Astrocyte (in vitro differentiated cells and primary cell): ENCODE results near the gene SRMS. TPM values are rescaled to one million over a fixed set of nuclear protein-coding genes. Genes with fewer than 3 reads are reported as not detected.

Source experiments
- DNase-seq: peaks from one replicate; pipeline ENCODE4 v3.0.0-alpha.2; 2010; ENCODE audit warnings: low read depth
- FAIRE-seq: peaks from 2 replicates; lab custom pipeline; 2011; peaks lifted over from hg19 to GRCh38; lab: Jason Lieb, UNC
- H2AFZ ChIP-seq: 2 replicates; pipeline ENCODE4 v1.6.0; 2012; ENCODE audit warnings: low read depth, low read length, inconsistent platforms
- H3K27ac ChIP-seq: 2 replicates; pipeline ENCODE4 v1.5.1; 2011; ENCODE audit warnings: low read depth, low read length, inconsistent platforms
- H3K27me3 ChIP-seq: 2 replicates; pipeline ENCODE4 v1.6.0; 2011; ENCODE audit warnings: low read length, inconsistent platforms; ENCODE audit not compliant: insufficient read depth
- H3K36me3 ChIP-seq: 2 replicates; pipeline ENCODE4 v1.5.1; 2011; ENCODE audit warnings: low read length, inconsistent platforms; ENCODE audit not compliant: insufficient read depth
- H3K4me1 ChIP-seq: 2 replicates; pipeline ENCODE4 v1.5.1; 2011; ENCODE audit warnings: low read length, inconsistent platforms; ENCODE audit not compliant: insufficient read depth
- H3K4me2 ChIP-seq: 2 replicates; pipeline ENCODE4 v1.6.0; 2012; ENCODE audit warnings: low read length, inconsistent platforms
- H3K4me3 ChIP-seq: 2 replicates; pipeline ENCODE4 v1.5.1; 2011; ENCODE audit warnings: low read depth, mild to moderate bottlenecking, low read length, inconsistent platforms; ENCODE audit not compliant: insufficient read depth
- H3K79me2 ChIP-seq: 2 replicates; pipeline ENCODE4 v1.6.0; 2012; ENCODE audit warnings: mild to moderate bottlenecking, low read length, inconsistent platforms; ENCODE audit not compliant: insufficient read depth
- H3K9ac ChIP-seq: 2 replicates; pipeline ENCODE4 v1.6.0; 2012; ENCODE audit warnings: mild to moderate bottlenecking, low read length, inconsistent platforms
- H3K9me3 ChIP-seq: 2 replicates; pipeline ENCODE4 v1.5.1; 2012; ENCODE audit warnings: low read depth, mild to moderate bottlenecking, low read length, inconsistent platforms; ENCODE audit not compliant: insufficient read depth
- H4K20me1 ChIP-seq: 2 replicates; pipeline ENCODE4 v1.6.0; 2012; ENCODE audit warnings: low read length, inconsistent platforms; ENCODE audit not compliant: insufficient read depth
- H3K27ac Mint-ChIP-seq: one replicate; pipeline ENCODE4 v1.8.0; 2021; ENCODE audit warnings: mild to moderate bottlenecking, mixed read lengths; ENCODE audit not compliant: unreplicated experiment
- H3K27me3 Mint-ChIP-seq: one replicate; pipeline ENCODE4 v1.8.0; 2021; ENCODE audit warnings: low read depth, mixed read lengths; ENCODE audit not compliant: unreplicated experiment
- H3K36me3 Mint-ChIP-seq: one replicate; pipeline ENCODE4 v1.8.0; 2021; ENCODE audit warnings: low read depth, mixed read lengths; ENCODE audit not compliant: unreplicated experiment
- H3K4me1 Mint-ChIP-seq: one replicate; pipeline ENCODE4 v1.8.0; 2021; ENCODE audit warnings: low read depth, mixed read lengths; ENCODE audit not compliant: unreplicated experiment
- H3K4me3 Mint-ChIP-seq: one replicate; pipeline ENCODE4 v1.8.0; 2021; ENCODE audit warnings: mild to moderate bottlenecking, moderate library complexity, mixed read lengths; ENCODE audit not compliant: unreplicated experiment
- H3K9me3 Mint-ChIP-seq: one replicate; pipeline ENCODE4 v1.8.0; 2021; ENCODE audit warnings: mild to moderate bottlenecking, mixed read lengths; ENCODE audit not compliant: unreplicated experiment
- CTCF ChIP-seq: IDR thresholded peaks from 2 replicates; pipeline ENCODE4 v1.5.1; 2011; ENCODE audit warnings: low read depth, mild to moderate bottlenecking, inconsistent platforms, low read length, moderate library complexity; ENCODE audit not compliant: insufficient read depth
- EZH2 ChIP-seq: IDR thresholded peaks from 2 replicates; pipeline ENCODE4 v1.6.1; 2012; ENCODE audit warnings: mild to moderate bottlenecking, low read length, inconsistent platforms; ENCODE audit not compliant: insufficient read depth
- total RNA-seq: library from RNA; stranded (reverse); gene quantifications from 2 replicates; pipeline ENCODE4 v1.2.1, GENCODE V29; 2021

The SRMS gene
- total RNA-seq, 1 donor from 2014 or later, result 0.14 TPM

- H3K27ac Mint-ChIP-seq, result no peak overlapping the region
- H3K9me3 Mint-ChIP-seq, result no peaks in the 10 kb centered on the region
- H3K9me3 ChIP-seq, result no peaks in the 10 kb centered on the region
- H3K27me3 Mint-ChIP-seq, result peaks cover 7% of the 10 kb centered on the region
- DNase-seq (no peak), FAIRE-seq (no peak)
- H3K27ac ChIP-seq, result no peak overlapping the region
- H3K4me1 ChIP-seq, result no peaks in the 10 kb centered on the region
- no peaks in the 10 kb centered on the region for H4K20me1 ChIP-seq
- H3K4me2 ChIP-seq, result no peak overlapping the region
- no peaks in the 10 kb centered on the region for H3K79me2 ChIP-seq
- H3K4me1 Mint-ChIP-seq, result peaks cover 3% of the 10 kb centered on the region
- no peak overlapping the region for H3K4me3 ChIP-seq
- H3K9ac ChIP-seq, result no peak overlapping the region
- no peak for TF ChIP-seq EZH2
- TF ChIP-seq CTCF, result no peak
- H2AFZ ChIP-seq, result no peak overlapping the region
- no peak overlapping the region for H3K4me3 Mint-ChIP-seq
- H3K27me3 ChIP-seq, result no peaks in the 10 kb centered on the region
- no peaks in the 10 kb centered on the region for H3K36me3 ChIP-seq
- H3K36me3 Mint-ChIP-seq, result peaks cover 2% of the 10 kb centered on the region
These were observed 3.1 kb downstream of the SRMS start for GRCh38 chr20:63544241-63544957.

GRCh38 chr20:63543733-63544132 is 3.8 kb downstream of the SRMS start:
- no peak overlapping the region for H2AFZ ChIP-seq
- no peaks in the 10 kb centered on the region for H3K4me1 ChIP-seq
- Mint-ChIP-seq H3K27ac (no peak overlapping the region), H3K9me3 (no peaks in the 10 kb centered on the region), H3K4me3 (no peak overlapping the region), H3K36me3 (peaks cover 2% of the 10 kb centered on the region), H3K27me3 (peaks cover 7% of the 10 kb centered on the region), H3K4me1 (peaks cover 3% of the 10 kb centered on the region)
- no peak for TF ChIP-seq CTCF
- TF ChIP-seq EZH2, result no peak
- FAIRE-seq (no peak), DNase-seq (no peak)
- no peaks in the 10 kb centered on the region for H3K27me3 ChIP-seq
- H3K9me3 ChIP-seq, result no peaks in the 10 kb centered on the region
- no peak overlapping the region for H3K27ac ChIP-seq
- no peak overlapping the region for H3K9ac ChIP-seq
- no peaks in the 10 kb centered on the region for H3K79me2 ChIP-seq
- no peak overlapping the region for H3K4me3 ChIP-seq
- H3K36me3 ChIP-seq, result no peaks in the 10 kb centered on the region
- no peak overlapping the region for H3K4me2 ChIP-seq
- no peaks in the 10 kb centered on the region for H4K20me1 ChIP-seq

- no peak overlapping the region for H3K4me3 Mint-ChIP-seq
- Histone ChIP-seq H3K36me3 (no peaks in the 10 kb centered on the region), H3K9me3 (no peaks in the 10 kb centered on the region), H3K9ac (no peak overlapping the region), H3K4me3 (no peak overlapping the region), H3K27ac (no peak overlapping the region), H4K20me1 (no peaks in the 10 kb centered on the region), H3K27me3 (no peaks in the 10 kb centered on the region), H2AFZ (no peak overlapping the region), H3K79me2 (no peaks in the 10 kb centered on the region), H3K4me1 (no peaks in the 10 kb centered on the region), H3K4me2 (no peak overlapping the region)
- H3K36me3 Mint-ChIP-seq, result peaks cover 2% of the 10 kb centered on the region
- TF ChIP-seq CTCF (no peak), EZH2 (no peak)
- no peak overlapping the region for H3K27ac Mint-ChIP-seq
- peaks cover 3% of the 10 kb centered on the region for H3K4me1 Mint-ChIP-seq
- FAIRE-seq, result no peak
- H3K27me3 Mint-ChIP-seq, result peaks cover 7% of the 10 kb centered on the region
- DNase-seq, result no peak
- H3K9me3 Mint-ChIP-seq, result no peaks in the 10 kb centered on the region
These were observed 4.4 kb downstream of the SRMS start for GRCh38 chr20:63543131-63543530.
